ENCODE measurements around the gene TNFSF8. TPM values are rescaled to one million over a fixed set of nuclear protein-coding genes. Genes with fewer than 3 reads are reported as not detected.

The TNFSF8 gene
- polyA plus RNA-seq, 5 donors, result 4.8 to 20.3 (median 9.5) TPM

GRCh38 chr9:114880291-114880745 lies 50.1 kb downstream of the TNFSF8 start:
- DNase-seq, result no peak

GRCh38 chr9:114878879-114879564 lies 51.4 kb downstream of the TNFSF8 start:
- DNase-seq, result no peak

DNA sequence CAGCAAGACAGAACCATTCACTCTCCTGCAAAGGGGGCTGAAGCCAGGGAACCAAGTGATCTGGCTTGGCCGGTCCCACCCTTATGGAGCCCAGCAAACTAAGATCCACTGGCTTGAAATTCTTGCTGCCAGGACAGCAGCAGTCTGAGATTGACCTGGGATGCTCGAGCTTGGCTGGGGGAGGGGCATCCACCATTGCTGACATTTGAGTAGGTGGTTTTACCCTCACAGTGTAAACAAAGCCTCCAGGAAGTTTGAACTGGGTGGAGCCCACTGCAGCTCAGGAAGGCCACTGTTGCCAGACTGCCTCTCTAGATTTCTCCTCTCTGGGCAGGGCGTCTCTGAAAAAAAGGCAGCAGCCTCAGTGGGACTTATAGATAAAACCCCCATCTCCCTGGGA lies 60.5 kb downstream of the TNFSF8 start:
- no peak for DNase-seq

DNA sequence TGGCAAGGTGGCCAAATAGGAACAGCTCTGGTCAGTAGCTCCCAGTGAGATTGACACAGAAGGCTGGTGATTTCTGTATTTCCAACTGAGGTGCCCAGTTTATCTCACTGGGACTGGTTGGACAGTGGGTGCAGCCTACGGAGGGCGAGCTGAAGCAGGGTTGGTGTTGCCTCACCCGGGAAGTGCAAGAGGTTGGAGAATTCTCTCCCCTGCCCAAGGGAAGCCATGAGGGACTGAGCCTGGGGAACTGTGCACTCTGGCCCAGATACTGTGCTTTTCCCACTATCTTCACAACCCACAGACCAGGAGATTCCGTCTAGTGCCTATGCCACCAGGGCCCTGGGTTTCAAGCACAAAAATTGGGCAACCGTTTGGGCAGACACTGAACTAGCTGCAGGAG lies 61.0 kb downstream of the TNFSF8 start:
- DNase-seq, result no peak

DNA sequence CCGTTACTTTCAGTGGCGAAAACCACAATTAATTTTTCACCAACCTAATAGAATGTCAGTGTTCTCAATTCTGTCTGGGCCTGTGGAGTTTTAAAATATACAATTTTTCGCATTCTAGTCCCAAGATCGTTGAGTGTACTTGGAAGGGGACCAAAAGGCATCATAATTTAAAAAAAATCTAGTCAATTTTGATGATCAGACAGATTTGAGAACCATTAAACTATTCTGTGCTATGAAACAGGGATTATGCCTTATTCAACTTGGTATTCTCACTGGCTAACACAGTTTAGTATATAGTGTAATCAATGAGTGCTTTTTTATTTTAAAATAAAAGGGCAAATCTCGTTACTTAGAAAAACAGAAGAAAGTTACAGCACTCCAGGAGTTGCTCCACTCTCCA lies 63.1 kb downstream of the TNFSF8 start:
- DNase-seq, result no peak

DNA sequence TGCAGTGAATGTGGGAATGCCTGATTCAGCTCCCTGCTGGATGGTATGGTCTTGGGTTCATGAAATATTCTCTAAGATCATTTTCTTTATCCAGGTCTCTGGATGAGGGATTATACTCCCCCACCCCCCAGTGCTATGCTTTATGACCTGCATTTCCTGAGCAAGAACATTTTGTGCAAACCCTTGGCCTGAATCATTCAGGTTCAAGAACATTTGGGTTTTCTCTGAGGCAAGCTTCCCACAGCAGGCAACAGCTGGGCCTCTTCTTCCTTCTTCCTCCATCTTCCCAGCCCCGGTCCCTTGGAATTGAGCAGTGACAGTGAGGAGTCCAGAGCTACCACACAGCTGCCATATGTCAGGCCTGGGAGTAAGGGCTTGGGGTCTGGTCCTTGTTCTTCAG lies 65.9 kb downstream of the TNFSF8 start:
- no peak for DNase-seq

DNA sequence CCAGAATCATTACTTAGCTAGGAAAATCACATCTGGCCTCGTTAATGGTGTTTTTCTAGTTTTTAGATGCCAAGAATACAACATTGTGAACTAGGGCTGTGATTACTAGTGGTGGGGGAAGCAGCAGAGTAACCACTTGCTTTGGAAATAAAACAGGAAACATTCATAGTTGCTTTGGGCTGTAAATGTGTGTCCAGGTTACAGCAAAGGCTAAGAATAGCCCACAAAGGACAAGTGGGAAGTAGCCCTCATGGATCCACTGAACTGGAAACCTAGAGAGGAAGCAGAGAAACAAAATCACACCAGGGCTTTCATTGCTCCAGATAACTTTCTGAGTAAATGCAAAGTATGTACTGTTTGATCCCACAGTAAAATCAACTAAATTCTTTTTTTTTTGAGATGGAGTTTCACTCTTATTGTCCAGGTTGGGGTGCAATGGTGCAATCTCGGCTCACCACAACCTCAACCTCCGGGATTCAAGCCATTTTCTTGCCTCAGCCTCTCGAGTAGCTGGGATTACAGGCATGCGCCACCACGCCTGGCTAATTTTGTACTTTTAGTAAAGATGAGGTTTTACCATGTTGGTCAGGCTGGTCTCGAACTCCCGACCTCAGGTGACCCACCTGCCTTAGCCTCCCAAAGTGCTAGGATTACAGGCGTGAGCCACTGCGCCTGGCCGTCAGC lies 68.3 kb downstream of the TNFSF8 start:
- DNase-seq, result no peak

GRCh38 chr9:114861273-114861672 lies 69.1 kb downstream of the TNFSF8 start:
- no peak for DNase-seq

DNA sequence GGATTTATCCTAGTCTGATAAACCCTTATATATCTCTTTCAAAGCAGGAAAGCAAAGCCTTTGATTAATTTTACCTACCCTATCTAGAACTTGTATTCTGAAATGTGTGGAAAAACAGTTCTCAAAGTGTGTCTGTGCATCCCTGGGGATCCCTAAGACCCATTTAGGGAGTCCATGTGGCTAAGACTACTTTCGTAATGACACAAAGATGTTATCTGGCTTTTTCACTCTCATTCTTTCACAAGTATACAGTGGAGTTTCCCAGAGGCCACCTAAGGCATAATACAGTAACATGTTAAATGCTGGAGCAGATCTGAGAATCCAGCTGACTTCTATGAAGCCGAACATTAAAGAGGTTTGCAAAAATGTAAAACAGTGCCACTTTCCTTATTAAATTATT lies 70.2 kb downstream of the TNFSF8 start:
- no peak for DNase-seq

- DNase-seq, result no peak
These were observed 73.5 kb downstream of the TNFSF8 start for GRCh38 chr9:114856942-114857315.

DNA sequence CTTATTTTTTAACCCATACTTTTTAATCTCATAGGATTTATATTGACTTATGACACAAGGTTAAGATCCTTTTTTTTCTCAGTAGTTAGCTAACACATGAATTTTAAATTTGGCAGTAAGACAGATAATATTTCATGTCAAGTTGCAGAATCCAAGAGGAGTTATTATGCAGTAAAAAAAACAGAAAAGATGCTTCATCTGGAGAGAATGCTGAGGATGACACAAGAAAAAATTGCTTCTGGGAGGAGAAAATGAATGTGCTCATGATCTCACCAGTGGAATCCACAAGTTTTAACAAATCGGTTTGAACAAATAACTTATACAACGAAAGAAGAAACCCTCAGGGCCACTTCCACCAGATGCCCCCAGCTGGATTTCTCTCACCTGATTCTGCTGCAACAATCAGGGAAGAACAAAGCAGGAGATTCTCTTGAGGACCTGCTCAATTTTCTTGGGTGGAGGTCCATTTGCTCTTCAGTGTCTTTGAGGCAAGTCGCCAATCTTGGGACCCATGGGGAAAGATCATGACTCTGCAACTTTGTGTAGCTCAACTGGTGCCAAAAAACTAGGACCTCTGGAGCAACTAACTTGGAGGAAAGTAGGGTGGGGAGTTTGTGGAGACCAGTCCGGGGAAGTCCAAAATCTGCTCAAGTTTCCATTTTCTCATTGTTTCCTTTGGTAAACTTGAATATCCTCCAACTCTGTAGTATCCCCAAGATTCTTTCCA lies 74.0 kb downstream of the TNFSF8 start:
- no peak for DNase-seq

DNA sequence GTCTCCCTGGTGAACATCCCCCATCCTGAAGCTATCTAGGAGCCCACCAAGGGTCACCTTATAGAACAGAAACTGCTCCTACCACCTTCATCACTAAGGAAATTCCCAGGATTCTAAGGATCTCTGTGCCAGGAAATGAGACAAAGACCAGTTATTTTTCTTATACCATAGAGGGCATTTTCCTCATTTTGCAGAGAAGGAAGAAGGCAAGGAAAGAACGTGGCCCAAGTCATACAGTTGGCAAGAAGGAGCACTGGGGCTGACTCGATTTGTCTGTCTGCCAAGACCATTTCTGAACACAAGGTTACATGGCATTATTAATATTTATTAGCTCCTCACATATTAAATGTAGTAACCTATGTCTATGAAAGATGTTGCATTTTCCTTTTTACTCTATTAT lies 74.9 kb downstream of the TNFSF8 start:
- DNase-seq, result no peak

- no peak for DNase-seq
These were observed 75.5 kb downstream of the TNFSF8 start for GRCh38 chr9:114854736-114855355.

DNA sequence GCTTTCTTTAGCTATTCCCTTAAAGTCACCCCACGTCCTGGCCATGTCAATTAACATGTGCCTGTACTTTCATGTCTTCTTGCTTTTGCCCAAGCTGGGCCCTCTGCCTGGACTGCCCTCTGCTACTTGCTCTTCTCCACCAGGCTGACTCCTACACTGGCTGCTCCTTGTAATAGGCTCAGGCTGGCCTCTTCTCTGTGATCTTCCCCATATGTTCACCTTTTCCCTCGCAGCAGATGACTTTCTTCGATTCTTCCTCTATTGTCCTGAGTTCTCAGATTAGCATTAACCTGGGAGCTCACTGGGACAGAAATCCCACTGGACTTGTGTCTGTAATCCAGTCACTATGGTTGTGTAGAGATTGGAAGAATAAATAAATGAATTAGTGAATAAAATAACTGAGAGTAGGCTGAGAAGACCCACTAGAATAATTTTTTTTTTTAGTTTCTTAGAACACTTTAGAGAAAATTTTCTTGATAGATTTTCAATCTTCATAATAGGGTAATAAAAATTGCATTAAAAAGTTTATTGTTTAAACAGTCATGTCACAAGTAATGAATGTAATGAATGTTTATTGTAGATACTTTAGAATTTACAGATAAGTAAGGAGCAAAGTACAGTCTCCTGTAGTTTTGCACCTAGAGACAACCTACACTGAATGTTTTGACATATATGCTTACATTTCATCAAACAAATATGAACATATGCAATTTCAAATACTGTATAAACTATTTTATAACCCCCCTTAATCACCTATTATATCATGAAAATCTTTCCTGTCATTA lies 77.1 kb downstream of the TNFSF8 start:
- no peak for DNase-seq

DNA sequence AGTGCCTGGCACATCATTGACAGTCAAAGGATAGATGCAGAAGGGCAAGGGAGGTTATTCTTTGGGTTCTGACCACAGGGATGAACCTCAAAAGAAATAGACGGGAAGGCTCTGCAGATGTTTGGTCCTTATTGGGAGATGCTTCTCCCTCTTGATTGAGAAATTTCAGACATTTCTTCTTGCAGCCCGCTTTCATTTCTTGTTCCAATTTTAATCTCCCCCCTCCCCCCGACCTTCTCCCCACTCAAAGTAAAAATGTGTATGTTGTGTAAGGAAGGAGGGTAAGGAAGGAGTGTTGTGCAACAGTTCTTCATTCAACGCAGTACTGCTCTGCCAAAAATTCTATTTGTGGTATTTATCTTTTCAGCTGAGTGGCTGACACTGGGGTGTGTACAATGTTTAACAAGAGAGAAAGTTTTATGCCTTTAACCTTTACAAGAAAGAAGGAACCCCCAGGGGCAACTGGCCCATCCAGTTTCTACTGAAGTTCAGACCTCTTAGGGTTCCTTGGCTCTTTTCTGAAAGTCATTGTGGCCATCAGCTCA lies 78.3 kb downstream of the TNFSF8 start:
- peak; percentile 76 to 78 for DNase-seq

DNA sequence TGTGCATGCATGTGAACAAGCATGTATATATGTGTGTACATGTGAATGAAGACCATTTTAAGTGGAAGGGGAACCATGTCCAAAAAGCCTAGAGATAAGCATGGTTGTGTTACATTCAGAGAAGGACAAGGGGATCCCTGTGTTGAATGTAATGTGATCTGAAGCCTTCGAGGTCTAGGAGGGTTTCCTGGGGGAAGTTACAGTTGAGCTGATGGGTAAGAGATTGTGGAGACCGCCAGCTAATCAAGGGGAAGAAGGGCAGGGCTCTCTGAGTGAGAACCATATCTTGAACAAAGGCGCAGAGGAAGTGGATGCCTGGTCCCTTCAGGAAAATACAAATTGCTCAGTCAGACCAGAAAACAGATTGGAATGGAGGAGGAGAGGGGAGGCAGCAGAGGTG lies 79.1 kb downstream of the TNFSF8 start:
- DNase-seq, result no peak

Other genes starting within 250 kb of the TNFSF8 start
- under 1 TPM in 1 of 5 donors, not detected in 4; 0.33 TPM for gene TEX48, start 248.4 kb downstream of the TNFSF8 start, polyA plus RNA-seq (ENCODE audit: insufficient read depth in 1 of 5, insufficient read length in 5 of 5, low replicate concordance in 1 of 5)
- gene TNFSF15, start 124.6 kb downstream of the TNFSF8 start, polyA plus RNA-seq (ENCODE audit: insufficient read depth in 1 of 5, insufficient read length in 5 of 5, low replicate concordance in 1 of 5), result 10 to 100 TPM; 11.8 to 22.6 (median 12.5) TPM
- 100 to 1,000 TPM in 2 of 5 donors, 10 to 100 TPM in 3; 60.8 to 131 (median 83.7) TPM for gene TNC, start 187.6 kb upstream of the TNFSF8 start, polyA plus RNA-seq (ENCODE audit: insufficient read depth in 1 of 5, insufficient read length in 5 of 5, low replicate concordance in 1 of 5)